Tibial artery (tissue), 4 donors: ENCODE results near the gene ROBO2.

Source experiments
- DNase-seq, 2 donors: peaks; one replicate each; pipeline ENCODE4 v3.0.0-alpha.2; 2019
- H3K27ac ChIP-seq, 2 donors: fragments of 200-600 bp; sonication (generic) in 1 of 2; 1 replicate in 1 of 2; 2 replicates in 1 of 2; pipeline ENCODE4 v1.5.1; 2018 to 2019; ENCODE audit warnings: mild to moderate bottlenecking in 1 of 2
- H3K27me3 ChIP-seq, 2 donors: fragments of 200-600 bp; sonication (generic) in 1 of 2; one replicate each; pipeline versions ENCODE4 v1.5.1 to v1.6.0; 2016 to 2019
- H3K36me3 ChIP-seq, 3 donors: fragments of 200-600 bp; sonication (generic) in 2 of 3; one replicate each; pipeline ENCODE4 v1.5.1; 2016 to 2019; ENCODE audit warnings: mild to moderate bottlenecking in 2 of 3
- H3K4me1 ChIP-seq, 4 donors: fragments of 200-600 bp; sonication (generic) in 2 of 4; 1 replicate in 3 of 4; 2 replicates in 1 of 4; pipeline ENCODE4 v1.5.1; 2016 to 2019
- H3K4me3 ChIP-seq, 2 donors: fragments of 200-600 bp; sonication (generic) in 1 of 2; 1 replicate in 1 of 2; 2 replicates in 1 of 2; pipeline ENCODE4 v1.5.1; 2018 to 2019; ENCODE audit warnings: mild to moderate bottlenecking in 2 of 2
- H3K9me3 ChIP-seq, 3 donors: fragments of 200-600 bp; sonication (generic) in 1 of 3; one replicate each; pipeline ENCODE4 v1.5.1; 2016 to 2019
- CTCF ChIP-seq, 2 experiments: fragments of 200-600 bp in 1 of 2; fragments of 450-650 bp in 1 of 2; IDR thresholded peaks; one replicate each; pipeline ENCODE4 v1.5.1; 2017 to 2019; ENCODE audit warnings: antibody characterized with exemption in 2 of 2, mild to moderate bottlenecking in 1 of 2, moderate library complexity in 1 of 2
- intact Hi-C: fragments of 100-400 bp; cut with DNase I; formaldehyde crosslinking; loops from one replicate; pipeline ENCODE4 v1.15.0; 2023; ENCODE audit warnings: low total_unique reads

ROBO2 gene

GRCh38 chr3:77158730-77159581 is 119.1 kb downstream of the ROBO2 start:
- intact Hi-C loops = no loop called here
- Histone ChIP-seq H3K4me1 (no peaks in the 10 kb centered on the region), H3K4me3 (no peak overlapping the region), H3K27ac (no peak overlapping the region), H3K9me3 (no peaks in the 10 kb centered on the region), H3K36me3 (no peaks in the 10 kb centered on the region), H3K27me3 (no peaks in the 10 kb centered on the region)
- no peak for TF ChIP-seq CTCF (IDR thresholded peaks at IDR 0.05)
- DNase-seq = no peak

- Histone ChIP-seq H3K4me1 (no peaks in the 10 kb centered on the region), H3K27ac (no peak overlapping the region), H3K4me3 (no peak overlapping the region), H3K9me3 (no peaks in the 10 kb centered on the region), H3K36me3 (no peaks in the 10 kb centered on the region), H3K27me3 (no peaks in the 10 kb centered on the region)
- intact Hi-C loops = no loop called here
- DNase-seq = no peak
- TF ChIP-seq CTCF (IDR thresholded peaks at IDR 0.05) = no peak
Observed at GRCh38 chr3:77160931-77161497, 121.1 kb downstream of the ROBO2 start.

- no peak overlapping the region for H3K4me3 ChIP-seq
- no peak overlapping the region for H3K27ac ChIP-seq
- no peak for DNase-seq
- H3K27me3 ChIP-seq = no peaks in the 10 kb centered on the region
- H3K9me3 ChIP-seq = no peaks in the 10 kb centered on the region
- H3K4me1 ChIP-seq = no peaks in the 10 kb centered on the region
- no peaks in the 10 kb centered on the region for H3K36me3 ChIP-seq
- no peak for TF ChIP-seq CTCF (IDR thresholded peaks at IDR 0.05)
- intact Hi-C loops = no loop called here
Observed at GRCh38 chr3:77169823-77170222, 129.9 kb downstream of the ROBO2 start.

- no peak for DNase-seq
- intact Hi-C loops = no loop called here
Observed at GRCh38 chr3:77171026-77171425, 131.1 kb downstream of the ROBO2 start.

GRCh38 chr3:77179762-77180161 is 139.9 kb downstream of the ROBO2 start:
- no peak for DNase-seq
- no peaks in the 10 kb centered on the region for H3K4me1 ChIP-seq
- H3K4me3 ChIP-seq = no peak overlapping the region
- no peaks in the 10 kb centered on the region for H3K9me3 ChIP-seq
- TF ChIP-seq CTCF (IDR thresholded peaks at IDR 0.05) = no peak
- no peaks in the 10 kb centered on the region for H3K36me3 ChIP-seq
- intact Hi-C loops = no loop called here
- H3K27me3 ChIP-seq = no peaks in the 10 kb centered on the region
- H3K27ac ChIP-seq = no peak overlapping the region

More at GRCh38 chr3:77171026-77171425, 131.1 kb downstream of the ROBO2 start:
- Histone ChIP-seq H3K27me3 (no peaks in the 10 kb centered on the region), H3K9me3 (no peaks in the 10 kb centered on the region), H3K36me3 (no peaks in the 10 kb centered on the region), H3K4me3 (no peak overlapping the region), H3K27ac (no peak overlapping the region), H3K4me1 (no peaks in the 10 kb centered on the region)
- no peak for TF ChIP-seq CTCF (IDR thresholded peaks at IDR 0.05)
